Spleen (tissue), 11 donors: ENCODE measurements around the gene HOXA5. TPM values are rescaled to one million over a fixed set of nuclear protein-coding genes. Genes with fewer than 3 reads are reported as not detected.

Experiments used
- DNase-seq: peaks from one replicate; pipeline ENCODE4 v3.0.0-alpha.2; 2020
- H3K27ac ChIP-seq, 8 donors: fragments of 200-600 bp; sonication (generic) in 7 of 8; 1 replicate in 4 of 8; 2 replicates in 4 of 8; pipeline versions ENCODE4 v1.5.0 to v1.8.0; 2016 to 2021; ENCODE audit warnings: inconsistent platforms in 4 of 8, mild to moderate bottlenecking in 4 of 8, moderate library complexity in 1 of 8
- H3K27me3 ChIP-seq, 7 donors: fragments of 200-600 bp; sonication (generic) in 6 of 7; replicated peaks in 1 of 7; 1 replicate in 4 of 7; 2 replicates in 3 of 7; pipeline versions ENCODE4 v1.5.0 to v1.8.0; 2016 to 2021; ENCODE audit warnings: inconsistent platforms in 3 of 7, mild to moderate bottlenecking in 1 of 7
- H3K36me3 ChIP-seq, 6 donors: fragments of 200-600 bp; sonication (generic) in 5 of 6; 1 replicate in 4 of 6; 2 replicates in 2 of 6; pipeline versions ENCODE4 v1.5.0 to v1.8.0; 2016 to 2021; ENCODE audit warnings: inconsistent platforms in 2 of 6
- H3K4me1 ChIP-seq, 6 donors: fragments of 200-600 bp; sonication (generic) in 5 of 6; 1 replicate in 3 of 6; 2 replicates in 3 of 6; pipeline versions ENCODE4 v1.5.0 to v1.8.0; 2016 to 2021; ENCODE audit warnings: inconsistent platforms in 3 of 6
- H3K4me3 ChIP-seq, 8 donors: fragments of 200-600 bp; sonication (generic) in 7 of 8; 1 replicate in 4 of 8; 2 replicates in 4 of 8; pipeline versions ENCODE4 v1.5.0 to v1.8.0; 2016 to 2021; ENCODE audit warnings: inconsistent platforms in 4 of 8, mild to moderate bottlenecking in 4 of 8, moderate library complexity in 2 of 8
- H3K9me3 ChIP-seq, 8 donors: fragments of 200-600 bp; sonication (generic) in 7 of 8; 1 replicate in 4 of 8; 2 replicates in 4 of 8; pipeline versions ENCODE4 v1.5.0 to v1.8.0; 2016 to 2021; ENCODE audit warnings: inconsistent platforms in 4 of 8
- POLR2A ChIP-seq, 3 donors: fragments of 450-650 bp; IDR thresholded peaks; one replicate each; pipeline ENCODE4 v1.5.1; 2017; ENCODE audit warnings: antibody characterized with exemption in 3 of 3, mild to moderate bottlenecking in 1 of 3
- POLR2AphosphoS5 ChIP-seq, 3 donors: sonication (generic); formaldehyde crosslinking; IDR thresholded peaks; one replicate each; pipeline ENCODE4 v1.5.1; 2017; ENCODE audit warnings: antibody characterized with exemption in 3 of 3
- WGBS, 5 donors: extraction: QIAGEN DNeasy Blood & Tissue Kit in 3 of 5; methylation state at CpG; one replicate each; pipeline versions ENCODE4 v1.1.5 to v1.1.7; 2013 to 2018; 5-methylcytosine and 5-hydroxymethylcytosine counted together
- intact Hi-C: fragments of 100-400 bp; cut with DNase I; formaldehyde crosslinking; loops from one replicate; pipeline ENCODE4 v1.15.0; 2023; ENCODE audit warnings: low total_unique reads
- polyA plus RNA-seq, 3 donors: library from polyadenylated mRNA; stranded (reverse); fragments of 200-250 nt; gene quantifications; one replicate each; pipeline ENCODE4 v1.2.1, GENCODE V29; 2013
- total RNA-seq, 7 donors: library from RNA; depleted of rRNA in 3 of 7; stranded (reverse); fragments of >200 nt in 3 of 7; fragmentation: NEBNext Ultra II Directional in 4 of 7; extraction: Animal tissue kit (Norgen Biotek cat#: 25700) in 4 of 7; gene quantifications; one replicate each; pipeline versions ENCODE4 v1.1.0 to v1.2.1, GENCODE V29; 2016 to 2021
- TF ChIP-seq, protein P1 (sequence below), 11 experiments: fragments of 200-600 bp in 7 of 11; fragments of 450-650 bp in 4 of 11; sonication (generic) in 4 of 11; IDR thresholded peaks in 8 of 11; conservative IDR thresholded peaks in 3 of 11; 1 replicate in 7 of 11; 2 replicates in 4 of 11; pipeline versions ENCODE4 v1.4.0 to v1.8.0; 2016 to 2021; ENCODE audit warnings: antibody characterized with exemption in 11 of 11, inconsistent platforms in 4 of 11, mild to moderate bottlenecking in 1 of 11
- donor health status: healthy with polysubstance abuse.
- donor health status: DM: no; HTN: no; CAD: no; lungs with moderate emphysema.
- donor health status: DM: no; HTN: no; CAD: no.
- donor health status: Bipolar disorder and iron deficiency.
- donor health status: healthy.
- donor health status: DM: no; HTN: no; CAD: no.
- donor health status: DM: yes; HTN: yes; CAD: no.

The HOXA5 gene
- total and polyA plus RNA-seq, 10 donors = 1.6 to 9.3 (median 3.3) TPM

DNA sequence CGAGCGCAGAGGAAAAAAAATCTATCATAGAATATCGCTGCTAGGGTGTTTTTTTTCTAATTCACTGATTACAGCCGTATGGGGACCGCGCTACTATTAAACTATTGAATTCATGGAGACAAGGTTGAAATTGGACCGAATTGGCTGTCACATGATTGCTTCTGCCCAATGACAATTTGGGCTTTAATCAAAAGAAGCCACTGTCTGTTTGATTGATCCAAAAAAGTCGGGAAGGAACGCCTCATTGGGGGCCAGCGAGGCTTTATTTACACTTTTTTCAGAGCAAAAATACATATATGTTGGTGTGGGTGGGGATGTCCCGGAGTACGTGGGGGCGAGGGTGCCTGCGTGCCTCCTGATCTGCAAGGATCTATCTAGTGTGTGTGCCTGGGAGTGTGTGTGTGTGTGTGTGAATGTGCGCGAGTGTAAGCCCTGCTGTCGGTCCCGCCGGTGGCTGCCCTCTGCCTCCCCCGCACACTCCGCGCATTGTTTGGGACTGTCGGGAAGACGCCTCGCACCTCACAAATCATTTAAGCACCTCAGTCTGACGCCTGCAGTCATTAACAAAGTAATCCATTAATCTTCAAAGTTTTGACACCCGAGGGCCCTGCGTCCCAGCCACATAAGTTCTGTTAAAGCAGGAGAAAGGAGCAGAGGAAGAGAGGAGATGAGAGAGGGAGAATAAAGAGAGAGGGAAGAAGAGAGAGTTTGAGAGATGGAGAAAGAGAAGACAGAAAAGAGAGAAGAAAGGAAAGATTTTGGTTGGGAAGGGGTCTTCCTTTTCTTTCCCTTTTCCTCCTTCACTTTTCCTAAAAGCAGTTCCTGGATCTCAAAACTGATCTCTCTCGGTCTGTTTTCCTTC lies 40.7 kb downstream of the HOXA5 start, which contains the start of gene HOXA2:
HOXA2 (minus strand) TSS at position 103 of the 862 bp plus-strand sequence. CDS start 183 bp downstream, outside the sequence.
- Histone ChIP-seq H3K27ac (peak within 1 kb of the TSS; percentile 35 to 93 (median 78)), H3K27me3 (peaks cover 0 to 86% (median 19%) of the 10 kb centered on the region in 7 donors)

DNA sequence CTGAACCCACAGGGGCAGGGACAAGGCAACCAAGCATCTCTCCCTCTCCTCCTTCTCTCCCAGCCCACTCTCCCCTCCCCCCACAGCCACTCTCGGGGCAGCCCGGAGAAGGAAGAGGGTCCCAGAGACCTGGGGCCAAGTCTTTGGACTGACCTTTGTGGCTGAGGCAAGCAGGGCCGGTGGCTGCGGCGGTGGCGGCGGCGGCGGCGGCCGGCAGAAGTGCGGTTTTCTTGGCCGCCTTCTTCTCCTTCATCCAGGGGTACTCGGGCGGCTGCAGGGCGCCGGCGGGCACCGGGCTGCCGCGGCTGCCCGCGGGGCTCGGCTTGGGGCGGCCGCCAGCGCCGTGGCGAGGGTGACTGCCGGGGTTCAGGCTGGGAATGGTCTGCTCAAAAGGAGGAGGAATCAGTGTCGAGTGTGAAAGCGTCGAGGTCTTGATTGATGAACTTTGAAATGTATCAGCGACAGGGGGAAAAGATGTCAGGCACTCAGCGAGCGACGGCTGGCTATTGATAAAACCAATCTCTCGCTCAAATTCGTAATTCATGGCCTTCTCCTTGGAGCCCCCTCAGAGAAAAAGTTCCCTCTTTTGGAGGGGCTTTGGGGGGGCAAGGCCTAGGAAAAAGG lies 41.4 kb downstream of the HOXA5 start:
- 4 to 27% (median 14%) methylated on average over 24 to 39 of the region's 39 CpGs for WGBS, 5 donors

More for the DNA sequence above, 40.7 kb downstream of the HOXA5 start, which contains the start of gene HOXA2:
- WGBS, 5 donors = 20 to 21% (median 21%) methylated on average over 29 of the region's 29 CpGs
- Histone ChIP-seq H3K4me3 (peak within 1 kb of the TSS in 7 of 8 donors; percentile 20 to 65 (median 29)), H3K4me1 (peaks cover 12 to 96% (median 50%) of the 10 kb centered on the region in 6 donors), H3K9me3 (no peaks in the 10 kb centered on the region), H3K36me3 (peaks cover 0 to 29% (median 0%) of the 10 kb centered on the region in 6 donors)
- TF ChIP-seq POLR2A (IDR thresholded peaks at IDR 0.05) (peak in 1 of 3 donors; percentile 40), POLR2AphosphoS5 (IDR thresholded peaks at IDR 0.05) (peak in 2 of 3 donors; percentile 48 to 69)
- TF ChIP-seq, protein P1, sequence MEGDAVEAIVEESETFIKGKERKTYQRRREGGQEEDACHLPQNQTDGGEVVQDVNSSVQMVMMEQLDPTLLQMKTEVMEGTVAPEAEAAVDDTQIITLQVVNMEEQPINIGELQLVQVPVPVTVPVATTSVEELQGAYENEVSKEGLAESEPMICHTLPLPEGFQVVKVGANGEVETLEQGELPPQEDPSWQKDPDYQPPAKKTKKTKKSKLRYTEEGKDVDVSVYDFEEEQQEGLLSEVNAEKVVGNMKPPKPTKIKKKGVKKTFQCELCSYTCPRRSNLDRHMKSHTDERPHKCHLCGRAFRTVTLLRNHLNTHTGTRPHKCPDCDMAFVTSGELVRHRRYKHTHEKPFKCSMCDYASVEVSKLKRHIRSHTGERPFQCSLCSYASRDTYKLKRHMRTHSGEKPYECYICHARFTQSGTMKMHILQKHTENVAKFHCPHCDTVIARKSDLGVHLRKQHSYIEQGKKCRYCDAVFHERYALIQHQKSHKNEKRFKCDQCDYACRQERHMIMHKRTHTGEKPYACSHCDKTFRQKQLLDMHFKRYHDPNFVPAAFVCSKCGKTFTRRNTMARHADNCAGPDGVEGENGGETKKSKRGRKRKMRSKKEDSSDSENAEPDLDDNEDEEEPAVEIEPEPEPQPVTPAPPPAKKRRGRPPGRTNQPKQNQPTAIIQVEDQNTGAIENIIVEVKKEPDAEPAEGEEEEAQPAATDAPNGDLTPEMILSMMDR (IDR thresholded peaks at IDR 0.05 in 8 of 11, conservative IDR thresholded peaks at IDR 0.05 in 3 of 11) = no peak
- no peak for DNase-seq
- intact Hi-C loops = no loop called here

DNA sequence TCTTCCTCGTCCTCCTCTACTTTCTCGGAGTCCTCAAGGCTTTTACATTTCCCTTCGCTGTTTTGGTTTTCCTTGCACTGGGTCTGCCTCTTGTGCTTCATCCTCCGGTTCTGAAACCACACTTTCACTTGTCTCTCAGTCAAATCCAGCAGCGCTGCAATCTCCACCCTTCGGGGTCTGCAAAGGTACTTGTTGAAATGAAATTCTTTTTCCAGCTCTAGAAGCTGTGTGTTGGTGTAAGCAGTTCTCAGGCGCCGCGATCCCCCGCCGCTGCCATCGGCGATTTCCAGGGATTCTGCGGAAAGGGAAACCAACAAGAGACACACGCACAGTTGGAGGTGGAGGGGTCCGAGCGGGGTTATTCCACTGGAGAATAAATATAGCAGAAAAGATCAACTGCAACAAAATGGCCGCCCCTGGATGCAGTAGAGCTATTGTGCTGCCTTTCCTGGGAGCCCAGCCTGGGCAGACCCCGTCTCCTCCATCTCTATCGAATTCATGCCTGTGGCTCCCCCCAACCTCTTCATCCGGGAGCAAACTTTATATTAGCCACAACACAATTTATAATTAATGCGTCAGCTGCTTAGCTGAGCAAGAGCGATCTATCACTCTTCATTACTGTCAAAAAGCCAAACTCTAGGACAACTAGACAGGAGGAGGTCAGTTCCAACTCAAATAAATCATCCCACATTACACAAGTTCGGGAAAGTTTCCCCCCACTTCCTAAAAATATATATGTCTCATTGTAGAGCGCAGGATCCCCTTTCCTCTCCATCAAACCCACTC lies 42.1 kb downstream of the HOXA5 start:
- H3K4me1 ChIP-seq = peaks cover 19 to 97% (median 60%) of the 10 kb centered on the region in 6 donors
- WGBS, 5 donors = 64 to 85% (median 70%) methylated on average over 25 of the region's 25 CpGs

More for the DNA sequence above, 41.4 kb downstream of the HOXA5 start:
- TF ChIP-seq, protein P1 (IDR thresholded peaks at IDR 0.05 in 8 of 11, conservative IDR thresholded peaks at IDR 0.05 in 3 of 11) = no peak
- TF ChIP-seq POLR2AphosphoS5 (IDR thresholded peaks at IDR 0.05) (peak in 2 of 3 donors; percentile 9 to 38), POLR2A (IDR thresholded peaks at IDR 0.05) (no peak)
- Histone ChIP-seq H3K4me1 (peaks cover 19 to 99% (median 58%) of the 10 kb centered on the region in 6 donors), H3K9me3 (no peaks in the 10 kb centered on the region), H3K4me3 (peak overlapping the region in 7 of 8 donors; percentile 20 to 65 (median 29)), H3K27me3 (peaks cover 0 to 93% (median 19%) of the 10 kb centered on the region in 7 donors), H3K27ac (peak overlapping the region; percentile 7 to 93 (median 78)), H3K36me3 (peaks cover 0 to 29% (median 0%) of the 10 kb centered on the region in 6 donors)
- intact Hi-C loops = no loop called here
- DNase-seq = no peak

More for the DNA sequence above, 42.1 kb downstream of the HOXA5 start:
- H3K27me3 ChIP-seq = peaks cover 0 to 98% (median 19%) of the 10 kb centered on the region in 7 donors
- peaks cover 0 to 29% (median 0%) of the 10 kb centered on the region in 6 donors for H3K36me3 ChIP-seq
- DNase-seq = no peak
- H3K9me3 ChIP-seq = no peaks in the 10 kb centered on the region
- intact Hi-C loops = no loop called here
- H3K4me3 ChIP-seq = peak overlapping the region in 7 of 8 donors; percentile 20 to 65 (median 29)
- peak overlapping the region; percentile 7 to 93 (median 78) for H3K27ac ChIP-seq
- TF ChIP-seq, protein P1 (IDR thresholded peaks at IDR 0.05 in 8 of 11, conservative IDR thresholded peaks at IDR 0.05 in 3 of 11) = no peak
- TF ChIP-seq POLR2AphosphoS5 (IDR thresholded peaks at IDR 0.05) = peak in 1 of 3 donors; percentile 56
- no peak for TF ChIP-seq POLR2A (IDR thresholded peaks at IDR 0.05)
